ENCODE measurements around the gene NDUFA6. TPM values are rescaled to one million over a fixed set of nuclear protein-coding genes. Genes with fewer than 3 reads are reported as not detected.

The NDUFA6 gene
- total RNA-seq, 4 donors from 2014 or later = 40.2 to 62.1 (median 48.0) TPM

- WGBS = 98% methylated on average over 8 of the region's 8 CpGs
- peaks cover 44% of the 10 kb centered on the region for H3K36me3 ChIP-seq
- no peak overlapping the region for H3K4me3 ChIP-seq
- H3K4me1 ChIP-seq = peaks cover 30% of the 10 kb centered on the region
- H3K27me3 ChIP-seq = no peaks in the 10 kb centered on the region
- H3K27ac ChIP-seq = no peak overlapping the region
- H3K9me3 ChIP-seq = no peaks in the 10 kb centered on the region
- TF ChIP-seq CTCF (IDR thresholded peaks at IDR 0.05) (no peak), POLR2A (IDR thresholded peaks at IDR 0.05) (no peak), EP300 (IDR thresholded peaks at IDR 0.05) (no peak), POLR2AphosphoS5 (IDR thresholded peaks at IDR 0.05) (no peak)
- DNase-seq (ENCODE audit: low spot score in 2 of 2) = peak; percentile 40 to 65
Measured at GRCh38 chr22:42084874-42085273, 5.7 kb downstream of the NDUFA6 start.

- Histone ChIP-seq H3K9me3 (no peaks in the 10 kb centered on the region), H3K4me1 (peaks cover 30% of the 10 kb centered on the region), H3K36me3 (peaks cover 44% of the 10 kb centered on the region), H3K27ac (no peak overlapping the region), H3K27me3 (no peaks in the 10 kb centered on the region), H3K4me3 (no peak overlapping the region)
- TF ChIP-seq CTCF (IDR thresholded peaks at IDR 0.05) (no peak), POLR2AphosphoS5 (IDR thresholded peaks at IDR 0.05) (no peak), EP300 (IDR thresholded peaks at IDR 0.05) (no peak), POLR2A (IDR thresholded peaks at IDR 0.05) (no peak)
- peak in 1 of 2 donors; percentile 34 for DNase-seq (ENCODE audit: low spot score in 2 of 2)
- WGBS = 96% methylated on average over 4 of the region's 4 CpGs
Measured at GRCh38 chr22:42083119-42083518, 7.5 kb downstream of the NDUFA6 start.

GRCh38 chr22:42080287-42080686 is 10.3 kb downstream of the NDUFA6 start:
- no peaks in the 10 kb centered on the region for H3K9me3 ChIP-seq
- H3K4me3 ChIP-seq = peak overlapping the region; percentile 63
- H3K27me3 ChIP-seq = no peaks in the 10 kb centered on the region
- TF ChIP-seq EP300 (IDR thresholded peaks at IDR 0.05) (no peak), POLR2A (IDR thresholded peaks at IDR 0.05) (no peak), POLR2AphosphoS5 (IDR thresholded peaks at IDR 0.05) (no peak), CTCF (IDR thresholded peaks at IDR 0.05) (no peak)
- H3K36me3 ChIP-seq = peaks cover 36% of the 10 kb centered on the region
- DNase-seq (ENCODE audit: low spot score in 2 of 2) = peak in 1 of 2 donors; percentile 73
- under 1% methylated on average over 14 of the region's 14 CpGs for WGBS
- peak overlapping the region; percentile 98 for H3K27ac ChIP-seq
- peaks cover 41% of the 10 kb centered on the region for H3K4me1 ChIP-seq

DNA sequence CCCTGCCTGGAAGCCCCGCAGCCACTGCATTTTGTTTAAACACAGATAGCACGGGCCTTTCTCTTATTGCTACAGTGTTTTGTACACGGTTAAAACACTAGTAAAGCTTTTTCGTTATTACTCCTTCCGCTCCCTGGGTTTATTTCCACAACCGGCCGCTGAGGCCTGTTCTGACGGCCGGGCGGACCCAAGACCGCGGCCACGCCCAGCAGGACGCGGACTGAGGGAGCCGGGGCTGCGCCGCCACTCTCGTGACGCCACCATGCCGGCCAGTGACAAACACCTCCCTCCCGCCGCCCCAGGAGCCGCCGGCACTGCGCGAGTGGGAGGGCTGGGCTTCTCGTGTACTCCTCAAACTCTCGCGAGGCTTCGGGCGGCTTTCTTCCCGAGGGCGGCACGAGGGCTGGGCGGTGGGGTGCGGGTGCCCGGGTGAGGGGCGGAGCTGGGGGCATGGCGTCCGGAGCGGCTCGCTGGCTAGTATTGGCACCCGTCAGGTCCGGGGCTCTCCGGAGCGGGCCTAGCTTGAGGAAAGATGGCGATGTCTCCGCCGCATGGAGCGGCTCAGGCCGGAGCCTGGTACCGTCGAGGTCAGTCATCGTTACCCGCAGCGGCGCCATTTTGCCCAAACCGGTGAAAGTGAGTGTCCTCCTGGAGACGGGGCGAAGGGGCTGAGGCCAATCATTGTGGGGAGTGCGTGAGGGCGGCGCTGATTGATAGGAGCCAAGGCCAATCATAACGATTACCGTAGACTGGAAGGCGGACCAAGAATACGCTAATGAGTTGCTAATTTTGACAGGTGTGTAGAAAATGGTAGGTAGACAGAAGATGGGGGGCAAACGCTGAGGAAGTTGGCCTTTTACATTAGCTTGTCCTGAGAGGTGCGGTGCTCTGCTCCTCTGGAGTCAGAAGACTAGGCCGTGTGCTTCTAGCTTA is 11.0 kb downstream of the NDUFA6 start, which contains the start of gene SMDT1:
TSS of gene SMDT1 (plus strand) at position 382 of the 933 bp plus-strand sequence. CDS start at position 451, 69 bp downstream.
- H3K27ac ChIP-seq = peak within 1 kb of the TSS; percentile 98
- H3K4me3 ChIP-seq = peak within 1 kb of the TSS; percentile 63
- WGBS = under 1% methylated on average over 51 of the region's 71 CpGs
- H3K4me1 ChIP-seq = peaks cover 48% of the 10 kb centered on the region
- peaks cover 29% of the 10 kb centered on the region for H3K36me3 ChIP-seq
- peak; percentile 38 to 86 (median 67) for TF ChIP-seq POLR2AphosphoS5 (IDR thresholded peaks at IDR 0.05)
- no peak for TF ChIP-seq CTCF (IDR thresholded peaks at IDR 0.05)
- TF ChIP-seq EP300 (IDR thresholded peaks at IDR 0.05) = no peak
- TF ChIP-seq POLR2A (IDR thresholded peaks at IDR 0.05) = peak; percentile 65 to 84
- no peaks in the 10 kb centered on the region for H3K9me3 ChIP-seq
- DNase-seq (ENCODE audit: low spot score in 2 of 2) = peak; percentile 100
- no peaks in the 10 kb centered on the region for H3K27me3 ChIP-seq

Measured in suprapubic skin (tissue), 4 donors.